GM19239 (cell line): Measurements from ENCODE around the gene COX10.
"Not testable (repeated sequence)": the region's sequence is repeated elsewhere in the genome, so short reads cannot be mapped to it uniquely, and the experiment has no call there.

ENCODE experiments used
- DNase-seq: peaks from one replicate; pipeline ENCODE4 v3.0.0; 2011; ENCODE audit warnings: low spot score; ENCODE audit not compliant: insufficient read length
- FAIRE-seq: peaks from 2 replicates; lab custom pipeline; 2011; peaks lifted over from hg19 to GRCh38; lab: Jason Lieb, UNC

The COX10 gene

GRCh38 chr17:14069251-14070021 lies at the start of gene COX10:
Gene COX10, plus strand, starts transcription at chr17:14069504. Its CDS starts 102 bp downstream, at chr17:14069606.
- FAIRE-seq, result peak; percentile 87

GRCh38 chr17:14021651-14022294 lies 47.5 kb upstream of the COX10 start:
- not testable (repeated sequence) for DNase-seq, FAIRE-seq

More at GRCh38 chr17:14069251-14070021, at the start of gene COX10:
- DNase-seq, result peak; percentile 71

DNA sequence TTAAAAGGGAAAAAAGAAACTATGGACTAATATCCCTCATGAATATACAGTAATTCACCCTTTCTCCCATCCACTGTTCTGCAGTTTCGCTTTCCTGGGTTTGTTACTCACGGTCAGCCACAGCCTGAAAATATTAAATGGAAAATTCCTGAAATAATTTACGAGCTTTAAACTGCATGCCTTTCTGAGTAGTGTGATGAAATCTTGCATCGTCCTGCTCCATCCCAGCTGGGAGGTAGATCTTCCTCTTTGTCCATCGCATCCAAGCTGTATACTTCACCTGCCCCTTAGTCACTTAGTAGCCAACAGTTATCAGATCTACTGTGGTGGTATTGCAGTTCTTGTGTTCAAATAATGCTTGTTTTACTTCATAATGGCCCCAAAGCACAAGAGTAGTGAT lies 39.5 kb upstream of the COX10 start:
- not testable (repeated sequence) for FAIRE-seq, DNase-seq

- FAIRE-seq, result no peak
These were observed 37.1 kb upstream of the COX10 start for GRCh38 chr17:14032234-14032633.

GRCh38 chr17:14033166-14033565 lies 36.1 kb upstream of the COX10 start:
- FAIRE-seq (no peak), DNase-seq (no peak)

More at GRCh38 chr17:14032234-14032633, 37.1 kb upstream of the COX10 start:
- DNase-seq, result no peak

- DNase-seq, result no peak
These were observed 31.9 kb upstream of the COX10 start for GRCh38 chr17:14037453-14037852.

GRCh38 chr17:14038206-14038605 lies 31.1 kb upstream of the COX10 start:
- FAIRE-seq (no peak), DNase-seq (no peak)

More at GRCh38 chr17:14037453-14037852, 31.9 kb upstream of the COX10 start:
- no peak for FAIRE-seq

GRCh38 chr17:14042411-14042810 lies 26.9 kb upstream of the COX10 start:
- no peak for FAIRE-seq
- no peak for DNase-seq

DNA sequence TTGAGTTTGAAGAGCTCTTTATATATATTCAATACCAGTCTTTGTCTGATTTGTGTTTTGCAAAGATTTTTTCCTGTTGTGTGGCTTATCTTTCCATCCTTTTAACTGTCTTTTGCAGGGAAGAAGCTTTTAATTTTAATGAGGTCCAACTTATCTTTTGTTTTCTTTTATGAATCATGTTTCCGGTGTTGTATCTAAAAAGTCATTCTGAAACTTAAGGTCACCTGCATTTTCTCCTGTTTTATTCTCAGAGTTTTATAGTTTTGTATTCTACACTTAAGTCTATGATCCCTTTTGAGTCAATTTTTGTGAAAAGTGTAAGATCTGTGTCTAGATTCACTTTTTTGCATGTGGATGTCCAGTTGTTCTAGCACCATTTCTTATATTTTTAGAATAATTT lies 24.6 kb upstream of the COX10 start:
- FAIRE-seq, result no peak
- DNase-seq, result no peak

DNA sequence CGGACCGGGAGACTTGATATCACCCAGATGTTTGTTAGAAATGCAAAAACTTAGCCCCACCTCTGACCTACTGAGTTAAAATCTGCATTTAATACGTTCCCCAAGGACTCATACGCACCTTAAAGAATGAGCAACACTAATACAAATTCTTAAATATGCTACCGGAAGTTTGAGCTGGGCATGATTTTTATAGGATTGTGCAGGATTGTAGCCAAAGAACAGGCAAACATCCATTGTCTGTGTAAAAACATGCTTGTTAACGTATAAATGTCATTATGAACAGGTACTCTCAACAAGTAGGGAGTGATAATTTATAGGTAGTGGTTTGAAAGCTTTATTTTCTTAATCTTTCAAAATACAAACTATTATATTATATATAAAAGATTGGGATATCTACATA lies 22.3 kb upstream of the COX10 start:
- DNase-seq (no peak), FAIRE-seq (no peak)

- FAIRE-seq (no peak), DNase-seq (no peak)
These were observed 21.7 kb upstream of the COX10 start for GRCh38 chr17:14047591-14047990.

DNA sequence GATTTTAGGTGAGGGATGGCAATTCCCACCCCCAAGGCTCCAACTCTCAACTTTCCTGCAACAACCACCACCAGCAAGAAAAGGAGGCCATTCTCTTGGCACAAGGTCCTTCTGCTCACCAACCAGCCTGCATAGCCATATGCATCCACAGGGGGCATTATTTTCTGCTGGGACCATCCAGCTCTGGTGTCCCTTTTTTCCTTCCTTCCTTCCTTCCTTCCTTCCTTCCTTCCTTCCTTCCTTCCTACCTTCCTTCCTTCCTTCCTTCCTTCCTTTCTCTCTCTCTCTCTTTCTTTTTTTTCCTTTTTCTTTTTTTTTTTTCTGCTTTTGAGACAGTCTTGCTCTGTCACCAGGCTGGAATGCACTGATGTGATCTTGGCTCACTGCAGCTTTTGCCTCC lies 21.1 kb upstream of the COX10 start:
- no peak for FAIRE-seq
- DNase-seq, result no peak

DNA sequence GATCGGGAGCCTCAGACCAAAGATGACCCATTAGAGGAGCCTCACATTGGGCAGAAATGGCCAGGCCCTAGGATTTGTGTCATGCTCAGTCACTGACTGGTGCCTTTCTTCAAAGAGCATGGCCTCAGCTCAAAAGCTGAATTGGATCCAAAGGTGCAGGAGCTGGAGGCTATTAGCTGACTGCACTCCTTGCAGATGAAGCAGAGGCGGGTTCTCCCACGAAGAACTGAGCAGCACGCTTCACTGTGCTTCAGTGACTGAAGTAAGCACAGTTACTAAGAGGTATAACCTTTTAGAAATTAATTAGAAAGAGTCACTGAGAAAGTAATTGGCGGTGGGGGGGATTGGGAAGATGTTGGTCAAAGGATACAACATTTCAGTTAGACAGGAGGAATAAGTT lies 18.7 kb upstream of the COX10 start:
- FAIRE-seq, result no peak
- DNase-seq, result no peak

DNA sequence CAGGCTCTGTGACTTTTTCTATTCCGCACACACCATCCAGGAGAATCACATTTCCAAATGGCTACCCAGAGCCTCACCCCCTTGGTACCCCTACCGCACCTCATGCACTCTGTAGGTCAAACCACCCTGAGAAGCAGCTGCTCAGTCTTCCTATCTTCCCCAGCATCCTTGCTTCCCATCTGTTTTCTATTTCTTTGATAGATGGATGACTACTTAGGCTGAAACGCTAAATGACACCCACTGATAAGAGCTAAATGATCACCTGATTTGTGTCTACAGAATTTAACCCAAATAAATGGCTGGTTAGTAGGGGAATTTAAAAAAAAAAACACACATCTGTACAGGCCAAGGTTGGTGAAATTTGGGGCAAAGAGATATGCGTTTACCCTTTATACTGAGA lies 17.6 kb upstream of the COX10 start:
- DNase-seq (no peak), FAIRE-seq (no peak)

DNA sequence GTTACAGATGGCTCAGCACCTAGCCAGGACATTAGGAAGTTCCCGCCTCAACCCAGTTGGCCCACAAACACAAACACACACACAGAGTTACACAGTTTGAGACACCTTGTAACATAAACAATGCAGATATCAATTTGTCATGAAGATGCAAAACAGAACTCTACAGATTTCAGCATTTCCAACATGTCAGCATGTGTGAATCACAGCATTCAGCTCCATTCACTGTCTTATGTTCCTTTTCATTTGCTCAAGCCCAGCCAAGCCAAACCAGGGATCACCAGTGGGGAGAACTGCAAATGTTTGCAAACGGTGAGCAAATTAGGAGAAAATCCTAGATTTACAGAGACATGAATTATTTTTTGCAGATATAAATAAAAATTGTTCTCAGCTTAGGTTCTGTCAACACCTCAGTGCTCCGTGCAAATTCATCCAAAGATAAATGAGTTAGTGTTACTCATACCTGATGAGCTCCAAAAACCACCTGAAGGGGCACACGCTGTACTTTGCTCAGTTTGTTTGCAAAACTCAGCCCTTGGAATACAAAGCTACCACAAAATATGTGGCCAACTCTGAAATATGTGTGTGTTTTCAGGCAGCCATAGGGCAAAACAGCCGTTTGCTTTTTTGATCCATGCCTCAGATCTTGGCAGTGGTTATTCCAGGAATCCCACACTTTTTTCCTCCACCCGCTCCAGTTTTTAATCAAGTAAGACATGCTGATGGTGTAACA lies 16.3 kb upstream of the COX10 start:
- DNase-seq (no peak), FAIRE-seq (no peak)

DNA sequence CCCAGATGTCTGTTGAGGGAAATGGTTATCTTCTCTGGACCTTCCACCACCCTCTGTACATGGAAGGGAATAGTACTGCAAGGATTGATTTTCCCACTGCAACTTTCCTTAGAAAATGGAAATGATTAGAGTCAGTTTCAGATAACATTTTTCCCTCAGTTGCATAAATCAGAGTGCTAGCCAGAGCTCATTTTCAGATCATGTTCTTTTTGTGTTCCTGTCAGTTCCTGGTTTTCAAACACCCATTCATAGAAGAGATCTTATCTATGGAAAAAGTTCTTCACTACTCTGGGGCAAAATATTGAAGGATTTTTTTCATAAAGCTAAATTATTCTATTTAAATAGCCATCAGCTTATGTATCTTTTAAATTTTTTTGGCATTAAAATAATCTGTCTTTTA lies 11.7 kb upstream of the COX10 start:
- DNase-seq (no peak), FAIRE-seq (no peak)

DNA sequence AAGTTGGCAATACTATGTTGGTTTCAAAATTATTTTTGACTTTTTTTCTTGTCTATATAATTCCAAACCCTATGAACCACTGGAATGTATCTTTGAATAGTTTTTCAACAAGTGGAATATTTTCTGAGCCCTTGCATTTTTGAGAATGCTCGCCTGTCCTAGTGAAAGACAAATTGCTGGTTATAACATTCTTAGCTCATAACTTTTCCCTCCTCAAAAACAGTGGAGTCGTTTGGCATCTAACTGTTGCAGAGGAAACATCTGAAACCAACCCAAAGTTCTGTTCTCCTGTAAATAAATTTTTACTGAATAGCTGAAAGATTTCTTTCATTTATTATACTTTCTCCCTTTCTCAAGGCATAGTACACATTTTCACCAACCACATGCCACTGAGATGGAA lies 11.3 kb upstream of the COX10 start:
- FAIRE-seq, result peak; percentile 4
- DNase-seq, result no peak

- no peak for FAIRE-seq
These were observed 8.6 kb upstream of the COX10 start for GRCh38 chr17:14060706-14061105.

GRCh38 chr17:14061666-14062560 lies 7.4 kb upstream of the COX10 start:
- DNase-seq (no peak), FAIRE-seq (no peak)

More at GRCh38 chr17:14060706-14061105, 8.6 kb upstream of the COX10 start:
- DNase-seq, result no peak

GRCh38 chr17:14067347-14067746 lies 2.0 kb upstream of the COX10 start:
- no peak for FAIRE-seq
- DNase-seq, result no peak
